Endothelial cell of umbilical vein (primary cell): ENCODE measurements around the gene FOXL3. TPM values are rescaled to one million over a fixed set of nuclear protein-coding genes. Genes with fewer than 3 reads are reported as not detected.

Experiments
- BruUV-seq: library from RNA; stranded (reverse); fragments of 400-500 nt; replicated peaks from 2 replicates; lab custom pipeline; 2021; lab: Mats Ljungman, UMichigan
- CTCF ChIA-PET: fragments of 300-600, 350-600 bp; sonication (Branson Sonifier 250); formaldehyde crosslinking; loops from one replicate; lab custom pipeline; 2021; ENCODE audit warnings: antibody characterized with exemption, inconsistent platforms; lab: Charles Lee
- POLR2A ChIA-PET: fragments of 300-600, 350-600 bp; sonication (Branson Sonifier 250); formaldehyde crosslinking; loops from one replicate; lab custom pipeline; 2021; ENCODE audit warnings: antibody characterized with exemption, inconsistent platforms; lab: Charles Lee
- DNase-seq: peaks from one replicate; pipeline ENCODE4 v3.0.0-alpha.2; 2011; ENCODE audit warnings: low read depth, low spot score
- FAIRE-seq: peaks from 2 replicates; lab custom pipeline; 2011; peaks lifted over from hg19 to GRCh38; lab: Jason Lieb, UNC
- H2AFZ ChIP-seq: 2 replicates; pipeline ENCODE4 v1.6.0; 2012; ENCODE audit warnings: low read depth, low read length, control low read depth, inconsistent platforms
- H3K27ac ChIP-seq: 2 replicates; pipeline ENCODE4 v1.5.1; 2011; ENCODE audit warnings: low read depth, mild to moderate bottlenecking, control low read depth, low read length, moderate library complexity; ENCODE audit not compliant: insufficient read depth
- H3K27me3 ChIP-seq, 2 experiments: 2 replicates each; pipeline versions ENCODE4 v1.6.0 to v1.6.1; 2011; ENCODE audit warnings: low read length in 2 of 2, mixed read lengths in 1 of 2; ENCODE audit not compliant: control insufficient read depth in 2 of 2, insufficient read depth in 2 of 2
- H3K36me3 ChIP-seq, 2 experiments: 2 replicates in 1 of 2; 3 replicates in 1 of 2; pipeline ENCODE4 v1.5.1; 2011; ENCODE audit warnings: low read length in 2 of 2, mild to moderate bottlenecking in 1 of 2, moderate library complexity in 1 of 2; ENCODE audit not compliant: control insufficient read depth in 2 of 2, insufficient read depth in 2 of 2; ENCODE audit errors: extremely low read depth in 1 of 2
- H3K4me1 ChIP-seq: 3 replicates; pipeline ENCODE4 v1.5.1; 2011; ENCODE audit warnings: mild to moderate bottlenecking, low read length; ENCODE audit not compliant: control insufficient read depth, insufficient read depth; ENCODE audit errors: extremely low read depth
- H3K4me2 ChIP-seq: 2 replicates; pipeline ENCODE4 v1.6.1; 2011; ENCODE audit warnings: low read length, control low read depth, mixed read lengths; ENCODE audit not compliant: insufficient read depth
- H3K4me3 ChIP-seq, 3 experiments: fragments of 200-600 bp in 1 of 3; sonication (generic), shearing (Covaris generic) in 1 of 3; replicated peaks in 1 of 3; 2 replicates each; pipeline ENCODE4 v1.5.1; 2011 to 2016; ENCODE audit warnings: control low read depth in 3 of 3, low read length in 3 of 3, mild to moderate bottlenecking in 2 of 3, inconsistent platforms in 1 of 3, low read depth in 1 of 3, moderate library complexity in 1 of 3; ENCODE audit not compliant: insufficient read depth in 1 of 3
- H3K79me2 ChIP-seq: 2 replicates; pipeline ENCODE4 v1.6.0; 2012; ENCODE audit warnings: low read length, inconsistent platforms; ENCODE audit not compliant: control insufficient read depth, insufficient read depth
- H3K9ac ChIP-seq: replicated peaks from 2 replicates; pipeline ENCODE3; 2011; ENCODE audit warnings: low read length, control low read depth; ENCODE audit not compliant: insufficient read depth; ENCODE audit errors: extremely low read depth
- H3K9me1 ChIP-seq: replicated peaks from 3 replicates; pipeline ENCODE4 v1.6.0; 2011; ENCODE audit warnings: mild to moderate bottlenecking, low read length; ENCODE audit not compliant: control insufficient read depth, insufficient read depth; ENCODE audit errors: extremely low read depth
- H3K9me3 ChIP-seq: replicated peaks from 2 replicates; pipeline ENCODE4 v1.5.1; 2012; ENCODE audit warnings: low read length, inconsistent platforms; ENCODE audit not compliant: control insufficient read depth, insufficient read depth
- H4K20me1 ChIP-seq: replicated peaks from 2 replicates; pipeline ENCODE3; 2011; ENCODE audit warnings: mild to moderate bottlenecking, low read length; ENCODE audit not compliant: control insufficient read depth, insufficient read depth; ENCODE audit errors: extremely low read depth
- CTCF ChIP-seq, 2 donors: IDR thresholded peaks; 1 replicate in 1 of 2; 2 replicates in 1 of 2; pipeline ENCODE4 v1.5.1; 2011; ENCODE audit warnings: low read length in 2 of 2, mild to moderate bottlenecking in 2 of 2, moderate library complexity in 2 of 2, control low read depth in 1 of 2, inconsistent platforms in 1 of 2, low read depth in 1 of 2; ENCODE audit not compliant: insufficient read depth in 1 of 2; ENCODE audit errors: extremely low read depth in 1 of 2
- EZH2 ChIP-seq: IDR thresholded peaks from 2 replicates; pipeline ENCODE4 v1.6.1; 2012; ENCODE audit warnings: borderline replicate concordance, low read depth, mild to moderate bottlenecking, moderate library complexity, low read length, inconsistent platforms; ENCODE audit not compliant: severe bottlenecking
- FOS ChIP-seq: IDR thresholded peaks from 2 replicates; pipeline ENCODE4 v1.6.1; 2011; ENCODE audit warnings: mild to moderate bottlenecking, low read length, moderate library complexity, borderline replicate concordance; ENCODE audit not compliant: insufficient read depth
- GATA2 ChIP-seq: IDR thresholded peaks from 2 replicates; pipeline ENCODE4 v1.7.0; 2011; ENCODE audit warnings: low read depth, mild to moderate bottlenecking, moderate library complexity, mixed read lengths, low read length; ENCODE audit not compliant: insufficient read length, insufficient read depth
- JUN ChIP-seq: IDR thresholded peaks from 2 replicates; pipeline ENCODE4 v1.6.1; 2011; ENCODE audit warnings: borderline replicate concordance, low read depth; ENCODE audit not compliant: insufficient read length, insufficient read depth
- MAX ChIP-seq: IDR thresholded peaks from 2 replicates; pipeline ENCODE4 v1.6.1; 2011; ENCODE audit not compliant: insufficient read depth, insufficient read length
- MYC ChIP-seq: IDR thresholded peaks from one replicate; pipeline ENCODE4 v1.6.1; 2011; ENCODE audit warnings: mild to moderate bottlenecking, low read depth, low read length
- POLR2A ChIP-seq: IDR thresholded peaks from 2 replicates; pipeline ENCODE4 v1.6.1; 2012; ENCODE audit warnings: low read depth, mild to moderate bottlenecking, control low read depth, low read length
- POLR2AphosphoS5 ChIP-seq: IDR thresholded peaks from 2 replicates; pipeline ENCODE4 v1.6.1; 2012; ENCODE audit warnings: low read depth, mild to moderate bottlenecking, control low read depth, low read length, moderate library complexity; ENCODE audit not compliant: insufficient read depth
- dilution Hi-C: fragments of 300-500 bp; cut with MboI; formaldehyde crosslinking; loops from one replicate; pipeline ENCODE4 v1.15.0; 2019; ENCODE audit warnings: low sequenced_read_pairs; ENCODE audit not compliant: extremely low pct_ligation_motif_present
- intact Hi-C: fragments of 100-400 bp; cut with micrococcal nuclease; formaldehyde crosslinking; loops from one replicate; pipeline ENCODE4 v1.10.0; 2022
- polyA plus RNA-seq, 4 experiments: library from polyadenylated mRNA; depleted of rRNA in 3 of 4; stranded (reverse) in 3 of 4; unstranded in 1 of 4; fragments of >200 nt; gene quantifications; 2 replicates each; pipeline versions ENCODE4 v1.2.1 to v1.2.3, GENCODE V29; 2011 to 2012; ENCODE audit warnings: missing spikeins in 1 of 4
- total RNA-seq: library from RNA; stranded (reverse); gene quantifications from 2 replicates; pipeline ENCODE4 v1.2.3, GENCODE V29; 2021

The FOXL3 gene
- total and polyA plus RNA-seq, 2 donors (not counting 3 experiments of a cell fraction or from before 2014, with no cell fraction given), result not detected

GRCh38 chr7:268991-269390 is 21.0 kb upstream of the FOXL3 start:
- H3K9me1 ChIP-seq, result no peaks in the 10 kb centered on the region
- H3K4me3 ChIP-seq, result no peak overlapping the region
- H2AFZ ChIP-seq, result no peak overlapping the region
- no peak for TF ChIP-seq FOS
- no peak for TF ChIP-seq MYC
- no peak for TF ChIP-seq POLR2A
- no peak for TF ChIP-seq GATA2
- no peak for TF ChIP-seq JUN
- TF ChIP-seq POLR2AphosphoS5, result no peak
- no peak for TF ChIP-seq EZH2
- no peak for TF ChIP-seq CTCF (IDR thresholded peaks at IDR 0.05; ENCODE audit: extremely low read depth in 1 of 2, insufficient read depth in 1 of 2, low read depth in 1 of 2, low read length in 2 of 2)
- TF ChIP-seq MAX, result no peak
- no peak overlapping the region for H3K27ac ChIP-seq
- no peaks in the 10 kb centered on the region for H4K20me1 ChIP-seq
- no peaks in the 10 kb centered on the region for H3K27me3 ChIP-seq
- FAIRE-seq (no peak), DNase-seq (no peak)
- no peaks in the 10 kb centered on the region for H3K4me1 ChIP-seq
- no peak overlapping the region for H3K4me2 ChIP-seq
- no peaks in the 10 kb centered on the region for H3K36me3 ChIP-seq
- no peaks in the 10 kb centered on the region for H3K9me3 ChIP-seq
- POLR2A ChIA-PET, result no interaction called here
- H3K79me2 ChIP-seq, result no peaks in the 10 kb centered on the region
- H3K9ac ChIP-seq, result no peak overlapping the region
- CTCF ChIA-PET, result no interaction called here
- BruUV-seq, result no TSS peak
- intact Hi-C loops (no loop called here), dilution Hi-C loops (no loop called here)
